Heart left ventricle (tissue), 13 donors: ENCODE measurements around the gene ERC1.

Source experiments
- CTCF ChIP-seq, 12 donors: fragments of 200-600 bp; sonication (generic) in 4 of 12; IDR thresholded peaks; one replicate each; pipeline versions ENCODE4 v1.5.0 to v1.8.0; 2018 to 2022; ENCODE audit warnings: antibody characterized with exemption in 12 of 12, mild to moderate bottlenecking in 5 of 12
- POLR2A ChIP-seq, 2 donors: fragments of 450-650 bp; IDR thresholded peaks; one replicate each; pipeline ENCODE4 v1.6.1; 2017; ENCODE audit warnings: antibody characterized with exemption in 2 of 2, mild to moderate bottlenecking in 2 of 2, moderate library complexity in 2 of 2
- donor health status: ischemic (EF 13 %, LVEDD 7.1; RV severe dilation, severe dysfunction).
- donor health status: DM: no; HTN: yes; CAD: no.
- donor health status: DM: no; HTN: no; CAD: no.
- donor health status: ischemic (EF 25% LVEDD 6.9; RV normal size, moderate dysfunction).
- donor health status: ischemic (EF 25% LVEDD 5.7; RV mildly dilated, moderate dysfunction).
- donor health status: ischemic (EF 35%, LVEDD 5.7; RV mildly dilated, moderate dysfunction).
- donor health status: nonischemic (EF 11% LVEDD 7.7; RV severe dilation, severe dysfunction).
- donor health status: DM: yes; HTN: yes; CAD: no.
- donor health status: PGD.
- donor health status: ischemic (EF 29% LVEDD 5.4; RV normal size, mild dysfunction).
- donor health status: nonischemic (EF 23%, LVEDD 6.1; RV moderate dilation, normal function).

- no peak for TF ChIP-seq CTCF (IDR thresholded peaks at IDR 0.05)
- TF ChIP-seq POLR2A (IDR thresholded peaks at IDR 0.05): no peak
These were observed 286.9 kb downstream of the ERC1 start for GRCh38 chr12:1277905-1278304.
